ENCODE results near the gene PSMB8.

GRCh38 chr6:32847004-32847403 is 3.2 kb upstream of the PSMB8 start:
- TF ChIP-seq, protein P1, sequence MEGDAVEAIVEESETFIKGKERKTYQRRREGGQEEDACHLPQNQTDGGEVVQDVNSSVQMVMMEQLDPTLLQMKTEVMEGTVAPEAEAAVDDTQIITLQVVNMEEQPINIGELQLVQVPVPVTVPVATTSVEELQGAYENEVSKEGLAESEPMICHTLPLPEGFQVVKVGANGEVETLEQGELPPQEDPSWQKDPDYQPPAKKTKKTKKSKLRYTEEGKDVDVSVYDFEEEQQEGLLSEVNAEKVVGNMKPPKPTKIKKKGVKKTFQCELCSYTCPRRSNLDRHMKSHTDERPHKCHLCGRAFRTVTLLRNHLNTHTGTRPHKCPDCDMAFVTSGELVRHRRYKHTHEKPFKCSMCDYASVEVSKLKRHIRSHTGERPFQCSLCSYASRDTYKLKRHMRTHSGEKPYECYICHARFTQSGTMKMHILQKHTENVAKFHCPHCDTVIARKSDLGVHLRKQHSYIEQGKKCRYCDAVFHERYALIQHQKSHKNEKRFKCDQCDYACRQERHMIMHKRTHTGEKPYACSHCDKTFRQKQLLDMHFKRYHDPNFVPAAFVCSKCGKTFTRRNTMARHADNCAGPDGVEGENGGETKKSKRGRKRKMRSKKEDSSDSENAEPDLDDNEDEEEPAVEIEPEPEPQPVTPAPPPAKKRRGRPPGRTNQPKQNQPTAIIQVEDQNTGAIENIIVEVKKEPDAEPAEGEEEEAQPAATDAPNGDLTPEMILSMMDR (conservative IDR thresholded peaks at IDR 0.05; ENCODE audit: low read length) = no peak
- TF ChIP-seq EZH2phosphoT487 (IDR thresholded peaks at IDR 0.05; ENCODE audit: borderline replicate concordance, low read depth, low read length) = no peak
